Measurements from ENCODE around the gene EMC9. TPM values are rescaled to one million over a fixed set of nuclear protein-coding genes. Genes with fewer than 3 reads are reported as not detected.

The EMC9 gene
- total RNA-seq, 1 experiment from 2014 or later: 42.0 TPM

DNA sequence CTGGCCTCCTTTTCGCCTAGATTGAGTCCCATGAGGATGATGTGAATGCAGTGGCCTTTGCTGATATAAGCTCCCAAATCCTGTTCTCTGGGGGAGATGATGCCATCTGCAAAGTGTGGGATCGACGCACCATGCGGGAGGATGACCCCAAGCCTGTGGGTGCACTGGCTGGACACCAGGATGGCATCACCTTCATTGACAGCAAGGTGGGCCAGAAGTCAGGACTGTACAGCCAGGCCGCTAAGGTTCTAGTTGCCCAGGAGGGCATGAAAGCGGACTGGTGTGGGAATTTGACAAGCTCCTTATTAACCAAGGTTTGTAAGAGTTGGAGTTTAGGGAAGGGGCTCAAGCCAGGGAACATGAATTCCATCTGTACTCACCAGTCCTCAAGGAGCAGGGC lies 21.7 kb downstream of the EMC9 start:
- ChIA-PET RAD21 (ENCODE audit: low non-redundant PET in 1 of 2, low total read pairs in 2 of 2, uncharacterized antibody in 2 of 2, unreplicated experiment in 2 of 2) (no interaction called here), CTCF (no interaction called here), POLR2A (no interaction called here)
- ATAC-seq: no peak
- H3K9me3 ChIP-seq (ENCODE audit: control insufficient read depth in 1 of 2, insufficient read depth in 1 of 2, low read depth in 1 of 2, low read length in 2 of 2): no peaks in the 10 kb centered on the region
- H3K27me3 ChIP-seq (ENCODE audit: insufficient read depth, low read length): no peaks in the 10 kb centered on the region
- no peaks in the 10 kb centered on the region for H4K20me1 ChIP-seq (ENCODE audit: insufficient read depth)
- H3K79me2 ChIP-seq (ENCODE audit: insufficient read depth, low read length): peaks cover 14% of the 10 kb centered on the region; the same call in 1 of the 2 replicates
- H3K9ac ChIP-seq (ENCODE audit: low read length): no peak overlapping the region
- no peak overlapping the region for H3K4me3 ChIP-seq (replicated peaks in 1 of 2; ENCODE audit: low read depth in 1 of 2, low read length in 2 of 2)
- TF ChIP-seq, protein P1, sequence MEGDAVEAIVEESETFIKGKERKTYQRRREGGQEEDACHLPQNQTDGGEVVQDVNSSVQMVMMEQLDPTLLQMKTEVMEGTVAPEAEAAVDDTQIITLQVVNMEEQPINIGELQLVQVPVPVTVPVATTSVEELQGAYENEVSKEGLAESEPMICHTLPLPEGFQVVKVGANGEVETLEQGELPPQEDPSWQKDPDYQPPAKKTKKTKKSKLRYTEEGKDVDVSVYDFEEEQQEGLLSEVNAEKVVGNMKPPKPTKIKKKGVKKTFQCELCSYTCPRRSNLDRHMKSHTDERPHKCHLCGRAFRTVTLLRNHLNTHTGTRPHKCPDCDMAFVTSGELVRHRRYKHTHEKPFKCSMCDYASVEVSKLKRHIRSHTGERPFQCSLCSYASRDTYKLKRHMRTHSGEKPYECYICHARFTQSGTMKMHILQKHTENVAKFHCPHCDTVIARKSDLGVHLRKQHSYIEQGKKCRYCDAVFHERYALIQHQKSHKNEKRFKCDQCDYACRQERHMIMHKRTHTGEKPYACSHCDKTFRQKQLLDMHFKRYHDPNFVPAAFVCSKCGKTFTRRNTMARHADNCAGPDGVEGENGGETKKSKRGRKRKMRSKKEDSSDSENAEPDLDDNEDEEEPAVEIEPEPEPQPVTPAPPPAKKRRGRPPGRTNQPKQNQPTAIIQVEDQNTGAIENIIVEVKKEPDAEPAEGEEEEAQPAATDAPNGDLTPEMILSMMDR (IDR thresholded peaks at IDR 0.05 in 2 of 3, conservative IDR thresholded peaks at IDR 0.05 in 1 of 3; ENCODE audit: borderline replicate concordance in 1 of 3, insufficient read depth in 1 of 3, low read depth in 2 of 3, low read length in 2 of 3): no peak
- no peak for DNase-seq (ENCODE audit: low read depth, low spot score)
- BruUV-seq (replicated peaks): no TSS peak
- no peak overlapping the region for H3K27ac ChIP-seq (ENCODE audit: low read depth, low read length)
- H3K36me3 ChIP-seq (ENCODE audit: control insufficient read depth in 1 of 2, insufficient read depth in 2 of 2, low read length in 2 of 2): peaks cover 18 to 28% of the 10 kb centered on the region in 2 experiments
- intact Hi-C loops (cut with micrococcal nuclease): no loop called here
- no peaks in the 10 kb centered on the region for H3K9me2 ChIP-seq (ENCODE audit: insufficient read depth)
- H3K4me2 ChIP-seq (ENCODE audit: low read length): no peak overlapping the region
- no peak overlapping the region for H2AFZ ChIP-seq (ENCODE audit: low read depth, low read length, poor library complexity, severe bottlenecking)
- H3K4me1 ChIP-seq (ENCODE audit: control insufficient read depth in 1 of 2, insufficient read depth in 2 of 2, low read length in 2 of 2): peaks cover 6 to 12% of the 10 kb centered on the region in 2 experiments; a peak in 3 of 4 replicates

DNA sequence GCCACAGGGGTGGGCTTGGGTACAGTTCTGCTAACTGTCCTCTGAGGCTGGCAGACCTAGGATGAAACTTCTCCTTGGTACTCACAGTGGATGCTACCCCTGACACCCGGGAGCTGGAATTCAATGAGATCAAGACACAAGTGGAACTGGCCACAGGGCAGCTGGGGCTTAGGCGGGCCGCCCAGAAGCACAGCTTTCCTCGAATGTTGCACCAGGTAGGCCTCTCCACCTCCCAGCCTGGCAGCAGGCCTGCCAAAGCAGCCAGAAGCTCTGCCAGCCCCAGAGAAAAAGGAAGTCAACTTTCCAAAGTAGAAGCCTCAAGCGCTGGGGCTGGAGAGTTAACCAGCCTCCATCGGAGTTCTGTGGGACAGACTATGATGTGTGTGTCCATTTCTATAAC lies 24.2 kb downstream of the EMC9 start:
- no peaks in the 10 kb centered on the region for H3K9me3 ChIP-seq (ENCODE audit: control insufficient read depth in 1 of 2, insufficient read depth in 1 of 2, low read depth in 1 of 2, low read length in 2 of 2)
- no peak overlapping the region for H3K4me2 ChIP-seq (ENCODE audit: low read length)
- TF ChIP-seq SRF (IDR thresholded peaks at IDR 0.05; ENCODE audit: low read depth): no peak
- TF ChIP-seq YY1 (IDR thresholded peaks at IDR 0.05; ENCODE audit: extremely low read depth, insufficient replicate concordance, low read depth, low read length): no peak
- no peak for TF ChIP-seq ZFX (IDR thresholded peaks at IDR 0.05)
- TF ChIP-seq RAD21 (IDR thresholded peaks at IDR 0.05; ENCODE audit: low read depth): no peak
- no peak for TF ChIP-seq SIN3A (IDR thresholded peaks at IDR 0.05; ENCODE audit: low read depth)
- no peak for TF ChIP-seq JUND (IDR thresholded peaks at IDR 0.05)
- no peak for TF ChIP-seq TCF7L2 (IDR thresholded peaks at IDR 0.05; ENCODE audit: borderline replicate concordance, extremely low read depth, insufficient read depth, insufficient read length)
- no peak for TF ChIP-seq POLR2A (IDR thresholded peaks at IDR 0.05; ENCODE audit: borderline replicate concordance, extremely low read depth, insufficient read depth, insufficient read length)
- ChIA-PET RAD21 (ENCODE audit: low non-redundant PET in 1 of 2, low total read pairs in 2 of 2, uncharacterized antibody in 2 of 2, unreplicated experiment in 2 of 2) (no interaction called here), POLR2A (no interaction called here), CTCF (no interaction called here)
- no peak overlapping the region for H2AFZ ChIP-seq (ENCODE audit: low read depth, low read length, poor library complexity, severe bottlenecking)
- no TSS peak for BruUV-seq (replicated peaks)
- H3K4me3 ChIP-seq (replicated peaks in 1 of 2; ENCODE audit: low read depth in 1 of 2, low read length in 2 of 2): no peak overlapping the region
- no peaks in the 10 kb centered on the region for H3K9me2 ChIP-seq (ENCODE audit: insufficient read depth)
- H4K20me1 ChIP-seq (ENCODE audit: insufficient read depth): no peaks in the 10 kb centered on the region
- H3K4me1 ChIP-seq (ENCODE audit: control insufficient read depth in 1 of 2, insufficient read depth in 2 of 2, low read length in 2 of 2): peaks cover 6 to 16% of the 10 kb centered on the region in 2 experiments; a peak in 3 of 4 replicates
- peaks cover 18 to 21% of the 10 kb centered on the region in 2 experiments for H3K36me3 ChIP-seq (ENCODE audit: control insufficient read depth in 1 of 2, insufficient read depth in 2 of 2, low read length in 2 of 2)
- ATAC-seq (no peak), DNase-seq (ENCODE audit: low read depth, low spot score) (no peak)
- no peak overlapping the region for H3K9ac ChIP-seq (ENCODE audit: low read length)
- no peak overlapping the region for H3K27ac ChIP-seq (ENCODE audit: low read depth, low read length)
- H3K79me2 ChIP-seq (ENCODE audit: insufficient read depth, low read length): peaks cover 14% of the 10 kb centered on the region; the same call in 1 of the 2 replicates
- intact Hi-C loops (cut with micrococcal nuclease): no loop called here
- no peaks in the 10 kb centered on the region for H3K27me3 ChIP-seq (ENCODE audit: insufficient read depth, low read length)
